CD4-positive, alpha-beta memory T cell (primary cell): ENCODE results near the gene PRRT2. TPM values are rescaled to one million over a fixed set of nuclear protein-coding genes. Genes with fewer than 3 reads are reported as not detected.
A peak's percentile ranks its signal among the peaks of the same experiment; 100 is the strongest.

Source experiments
- CTCF ChIA-PET: fragments of 350-600 bp; sonication (Branson Sonifier 250); formaldehyde crosslinking; loops from one replicate; lab custom pipeline; 2021; ENCODE audit warnings: inconsistent platforms; ENCODE audit not compliant: partially characterized antibody; lab: Charles Lee
- POLR2A ChIA-PET: fragments of 350-600 bp; sonication (Branson Sonifier 250); formaldehyde crosslinking; loops from one replicate; lab custom pipeline; 2021; ENCODE audit not compliant: partially characterized antibody; lab: Charles Lee
- DNase-seq, 5 donors: peaks; one replicate each; pipeline versions ENCODE4 v3.0.0 to v3.0.0-alpha.2; 2020 to 2022; ENCODE audit warnings: mixed read lengths in 1 of 5
- H3K27ac ChIP-seq: one replicate; pipeline ENCODE4 v1.7.0; 2013; ENCODE audit warnings: low read depth, low read length
- H3K27me3 ChIP-seq: 2 replicates; pipeline ENCODE4 v1.7.0; 2013; ENCODE audit warnings: mild to moderate bottlenecking, low read length, moderate library complexity; ENCODE audit not compliant: insufficient read depth
- H3K36me3 ChIP-seq: 2 replicates; pipeline ENCODE4 v1.7.0; 2013; ENCODE audit warnings: mild to moderate bottlenecking, low read length, moderate library complexity; ENCODE audit not compliant: insufficient read depth
- H3K4me1 ChIP-seq: 2 replicates; pipeline ENCODE4 v1.7.0; 2013; ENCODE audit warnings: mild to moderate bottlenecking, low read length, moderate library complexity; ENCODE audit not compliant: insufficient read depth
- H3K4me3 ChIP-seq, 2 donors: one replicate each; pipeline ENCODE4 v1.7.0; 2013; ENCODE audit warnings: low read length in 2 of 2, mild to moderate bottlenecking in 1 of 2
- H3K9me3 ChIP-seq, 2 donors: one replicate each; pipeline ENCODE4 v1.7.0; 2013; ENCODE audit warnings: low read length in 2 of 2, control low read depth in 1 of 2; ENCODE audit not compliant: control insufficient read depth in 1 of 2
- H3K27ac Mint-ChIP-seq, 7 donors: one replicate each; pipeline ENCODE4 v1.8.0; 2020 to 2021; ENCODE audit warnings: mixed read lengths in 7 of 7, mild to moderate bottlenecking in 6 of 7, inconsistent platforms in 3 of 7, moderate library complexity in 3 of 7
- H3K27me3 Mint-ChIP-seq, 2 donors: one replicate each; pipeline ENCODE4 v1.8.0; 2020 to 2021; ENCODE audit warnings: mixed read lengths in 2 of 2
- H3K36me3 Mint-ChIP-seq, 2 donors: one replicate each; pipeline ENCODE4 v1.8.0; 2020 to 2021; ENCODE audit warnings: mixed read lengths in 2 of 2, inconsistent platforms in 1 of 2, mild to moderate bottlenecking in 1 of 2
- H3K4me1 Mint-ChIP-seq, 4 donors: one replicate each; pipeline ENCODE4 v1.8.0; 2020 to 2021; ENCODE audit warnings: mixed read lengths in 4 of 4, mild to moderate bottlenecking in 1 of 4
- H3K4me3 Mint-ChIP-seq, 8 donors: one replicate each; pipeline ENCODE4 v1.8.0; 2020 to 2021; ENCODE audit warnings: mixed read lengths in 8 of 8, mild to moderate bottlenecking in 7 of 8, moderate library complexity in 6 of 8, inconsistent platforms in 3 of 8
- H3K9me3 Mint-ChIP-seq, 8 donors: one replicate each; pipeline ENCODE4 v1.8.0; 2020 to 2021; ENCODE audit warnings: mixed read lengths in 8 of 8, mild to moderate bottlenecking in 5 of 8, inconsistent platforms in 3 of 8, moderate library complexity in 1 of 8
- intact Hi-C: fragments of 100-400 bp; cut with micrococcal nuclease; formaldehyde crosslinking; loops from one replicate; pipeline ENCODE4 v1.15.1; 2023
- polyA plus RNA-seq, 2 donors: library from polyadenylated mRNA; unstranded; fragments of 300-500 nt; fragmentation: Illumina TruSeq; gene quantifications; one replicate each; pipeline ENCODE4 v1.2.3, GENCODE V29; 2021
- total RNA-seq, 2 experiments: library from RNA; stranded (reverse); gene quantifications; one replicate each; pipeline ENCODE4 v1.2.3, GENCODE V29; 2021

PRRT2 gene
- total and polyA plus RNA-seq, 4 experiments from 2014 or later, result 0.20 to 6.9 (median 3.3) TPM

GRCh38 chr16:29858149-29858849, 46.3 kb downstream of the PRRT2 start:
- intact Hi-C loops, result no loop called here

DNA sequence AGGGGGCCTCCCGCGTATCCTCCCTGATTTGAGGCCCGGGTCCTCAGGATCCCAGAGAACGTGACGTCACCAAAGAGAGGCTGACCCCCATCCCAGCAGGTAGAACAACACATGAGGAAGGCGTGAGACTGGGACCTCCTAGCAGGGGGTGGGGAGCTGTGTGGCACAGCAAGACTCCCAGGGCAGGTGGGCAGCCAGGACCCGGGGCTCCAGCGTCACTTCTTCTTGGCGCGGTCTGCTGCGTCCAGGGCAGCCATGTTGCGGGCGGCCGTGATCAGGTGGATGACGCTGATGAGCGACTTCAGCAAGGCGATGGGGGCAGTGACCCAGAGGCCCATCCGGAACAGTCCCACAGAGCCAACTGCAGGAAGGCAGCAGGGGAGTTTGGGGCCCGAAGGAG, 47.0 kb downstream of the PRRT2 start:
- Histone ChIP-seq H3K4me1 (peaks cover 22% of the 10 kb centered on the region), H3K4me3 (no peak overlapping the region), H3K27ac (no peak overlapping the region), H3K36me3 (peaks cover 16% of the 10 kb centered on the region), H3K9me3 (no peaks in the 10 kb centered on the region), H3K27me3 (no peaks in the 10 kb centered on the region)
- peaks cover 17 to 34% of the 10 kb centered on the region in 2 donors for H3K36me3 Mint-ChIP-seq
- H3K27ac Mint-ChIP-seq, result no peak overlapping the region
- no peak overlapping the region for H3K4me3 Mint-ChIP-seq
- peaks cover 0 to 2% (median 0%) of the 10 kb centered on the region in 8 donors for H3K9me3 Mint-ChIP-seq
- no peak for DNase-seq
- intact Hi-C loops, result no loop called here
- no peaks in the 10 kb centered on the region for H3K27me3 Mint-ChIP-seq
- peaks cover 4 to 31% (median 18%) of the 10 kb centered on the region in 4 donors for H3K4me1 Mint-ChIP-seq
- ChIA-PET CTCF (interaction anchor here (1.3 to 2.9 kb wide), 2 partner anchors 11 to 159 kb away, joined by 4 to 18 read pairs; no protein-coding TSS in a partner anchor), POLR2A (interaction anchor here (1.5 kb wide), 1 partner anchor 52 kb away, joined by 3 read pairs; no protein-coding TSS in a partner anchor)

More at GRCh38 chr16:29858149-29858849, 46.3 kb downstream of the PRRT2 start:
- Mint-ChIP-seq H3K9me3 (peaks cover 0 to 2% (median 0%) of the 10 kb centered on the region in 8 donors), H3K4me3 (peak overlapping the region in 2 of 8 donors; percentile 39 to 74), H3K36me3 (peaks cover 17 to 34% of the 10 kb centered on the region in 2 donors), H3K4me1 (peaks cover 3 to 26% (median 14%) of the 10 kb centered on the region in 4 donors), H3K27me3 (no peaks in the 10 kb centered on the region), H3K27ac (peak overlapping the region in 1 of 7 donors; percentile 65)
- no peaks in the 10 kb centered on the region for H3K9me3 ChIP-seq
- peaks cover 17% of the 10 kb centered on the region for H3K4me1 ChIP-seq
- CTCF ChIA-PET, result interaction anchor here (1.3 to 2.9 kb wide), 2 partner anchors 10 to 158 kb away, joined by 4 to 18 read pairs; no protein-coding TSS in a partner anchor
- H3K27me3 ChIP-seq, result no peaks in the 10 kb centered on the region
- H3K4me3 ChIP-seq, result no peak overlapping the region
- POLR2A ChIA-PET, result interaction anchor here (0.7 to 1.4 kb wide), 4 partner anchors 10 to 158 kb away, joined by 3 to 4 read pairs (median 4); no protein-coding TSS in a partner anchor
- peaks cover 16% of the 10 kb centered on the region for H3K36me3 ChIP-seq
- DNase-seq, result no peak
- no peak overlapping the region for H3K27ac ChIP-seq

DNA sequence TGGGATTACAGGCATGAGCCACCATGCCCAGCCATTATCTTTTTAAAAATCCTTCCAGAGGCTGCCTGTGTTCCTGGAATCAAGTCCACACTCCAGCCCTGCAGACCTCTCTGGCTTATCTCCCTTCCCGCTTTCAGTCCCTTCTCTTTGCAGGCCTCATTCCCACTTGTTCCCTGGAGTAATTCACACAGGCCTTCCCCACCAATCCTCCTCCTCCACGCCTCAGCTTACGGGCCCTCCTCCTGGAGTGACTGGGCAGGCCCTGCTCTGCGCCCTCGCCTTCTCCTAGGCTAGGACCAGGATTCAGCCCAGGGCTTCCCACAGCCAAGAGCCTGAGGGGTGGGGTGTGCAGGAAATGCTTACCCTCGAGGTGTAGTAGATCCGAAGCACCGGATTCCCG, 48.2 kb downstream of the PRRT2 start:
- Mint-ChIP-seq H3K9me3 (peaks cover 0 to 2% (median 0%) of the 10 kb centered on the region in 8 donors), H3K27ac (no peak overlapping the region), H3K4me1 (peaks cover 4 to 32% (median 19%) of the 10 kb centered on the region in 4 donors), H3K27me3 (no peaks in the 10 kb centered on the region), H3K36me3 (peaks cover 17 to 34% of the 10 kb centered on the region in 2 donors), H3K4me3 (peak overlapping the region in 4 of 8 donors; percentile 41 to 84 (median 64))
- ChIA-PET CTCF (interaction anchor here (0.6 kb wide), 1 partner anchor 10 kb away, joined by 3 read pairs; no protein-coding TSS in a partner anchor), POLR2A (interaction anchor here (0.6 to 1.5 kb wide), 2 partner anchors 53 to 104 kb away, joined by 3 read pairs; no protein-coding TSS in a partner anchor)
- Histone ChIP-seq H3K4me1 (peaks cover 22% of the 10 kb centered on the region), H3K27me3 (no peaks in the 10 kb centered on the region), H3K9me3 (no peaks in the 10 kb centered on the region), H3K27ac (no peak overlapping the region), H3K36me3 (peaks cover 16% of the 10 kb centered on the region), H3K4me3 (no peak overlapping the region)
- intact Hi-C loops, result loop anchor here (5.0 kb wide), 1 partner anchor 67 kb away; the partner anchor contains the start of gene KCTD13
- DNase-seq, result no peak

GRCh38 chr16:29862383-29862883, 50.4 kb downstream of the PRRT2 start:
- H3K36me3 ChIP-seq, result peaks cover 16% of the 10 kb centered on the region
- H3K36me3 Mint-ChIP-seq, result peaks cover 17 to 30% of the 10 kb centered on the region in 2 donors

GRCh38 chr16:29862884-29863668, 51.1 kb downstream of the PRRT2 start, which contains the start of gene CDIPT:
TSS of gene CDIPT (minus strand) at chr16:29863226. CDS start at chr16:29862857, 369 bp downstream.
- H3K4me3 ChIP-seq, result peak within 1 kb of the TSS; percentile 69 to 83
- Mint-ChIP-seq H3K36me3 (peaks cover 17 to 30% of the 10 kb centered on the region in 2 donors), H3K27ac (peak within 1 kb of the TSS; percentile 87 to 100 (median 98)), H3K27me3 (no peaks in the 10 kb centered on the region), H3K9me3 (peaks cover 0 to 2% (median 0%) of the 10 kb centered on the region in 8 donors), H3K4me1 (peaks cover 4 to 34% (median 19%) of the 10 kb centered on the region in 4 donors), H3K4me3 (peak within 1 kb of the TSS; percentile 84 to 99 (median 96))
- H3K27me3 ChIP-seq, result no peaks in the 10 kb centered on the region
- intact Hi-C loops, result loop anchor here (1.0 to 5.0 kb wide), 7 partner anchors 13 to 158 kb away; partner anchors contain the start of genes ASPHD1, INO80E, KCTD13 and PAGR1
- H3K36me3 ChIP-seq, result peaks cover 16% of the 10 kb centered on the region
- peak within 1 kb of the TSS; percentile 89 for H3K27ac ChIP-seq
- ChIA-PET CTCF (interaction anchor here (0.7 to 1.7 kb wide), 6 partner anchors 14 to 163 kb away, joined by 3 to 4 read pairs (median 4); partner anchors contain the start of gene PAGR1), POLR2A (interaction anchor here (0.6 to 3.0 kb wide), 22 partner anchors 9 to 200 kb away, joined by 3 to 18 read pairs (median 4); partner anchors contain the start of genes ASPHD1, HIRIP3, INO80E and KCTD13)
- peak; percentile 95 to 96 (median 95) for DNase-seq
- no peaks in the 10 kb centered on the region for H3K9me3 ChIP-seq
- peaks cover 22% of the 10 kb centered on the region for H3K4me1 ChIP-seq

More at GRCh38 chr16:29862383-29862883, 50.4 kb downstream of the PRRT2 start:
- intact Hi-C loops, result loop anchor here (5.0 kb wide), 1 partner anchor 65 kb away; the partner anchor contains the start of gene KCTD13
- ChIA-PET CTCF (interaction anchor here (1.4 to 1.8 kb wide), 3 partner anchors 14 to 162 kb away, joined by 3 to 9 read pairs (median 4); partner anchors contain the start of gene PAGR1), POLR2A (interaction anchor here (0.6 to 3.0 kb wide), 10 partner anchors 42 to 173 kb away, joined by 3 to 18 read pairs (median 5); partner anchors contain the start of genes HIRIP3, INO80E, KCTD13 and KIF22)
- peaks cover 22% of the 10 kb centered on the region for H3K4me1 ChIP-seq
- Mint-ChIP-seq H3K27me3 (no peaks in the 10 kb centered on the region), H3K9me3 (peaks cover 0 to 2% (median 0%) of the 10 kb centered on the region in 8 donors), H3K4me1 (peaks cover 4 to 34% (median 19%) of the 10 kb centered on the region in 4 donors), H3K27ac (peak overlapping the region; percentile 73 to 96 (median 93)), H3K4me3 (peak overlapping the region; percentile 84 to 99 (median 96))
- H3K27me3 ChIP-seq, result no peaks in the 10 kb centered on the region
- H3K27ac ChIP-seq, result peak overlapping the region; percentile 89
- DNase-seq, result no peak
- H3K9me3 ChIP-seq, result no peaks in the 10 kb centered on the region
- peak overlapping the region; percentile 69 to 83 for H3K4me3 ChIP-seq

DNA sequence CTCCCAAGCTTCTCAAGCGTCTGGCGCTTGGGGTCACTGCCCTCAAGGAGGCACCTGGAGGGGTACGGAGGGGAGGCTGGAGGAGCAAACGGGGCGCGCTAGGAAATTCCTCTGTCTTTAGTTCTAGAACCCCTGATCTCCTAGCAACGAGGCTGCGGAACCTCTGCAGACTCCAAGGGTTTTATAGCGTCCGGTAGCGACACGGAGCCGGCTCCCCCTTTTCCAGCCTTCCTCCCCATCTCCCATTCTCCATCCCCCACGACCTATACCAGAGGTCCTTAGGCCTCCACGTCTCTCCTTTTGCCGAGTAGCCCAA, 51.6 kb downstream of the PRRT2 start:
- Mint-ChIP-seq H3K27me3 (no peaks in the 10 kb centered on the region), H3K36me3 (peaks cover 13 to 26% of the 10 kb centered on the region in 2 donors), H3K9me3 (peaks cover 0 to 2% (median 0%) of the 10 kb centered on the region in 8 donors), H3K27ac (peak overlapping the region; percentile 47 to 100 (median 98)), H3K4me3 (peak overlapping the region; percentile 84 to 97 (median 94)), H3K4me1 (peaks cover 4 to 34% (median 18%) of the 10 kb centered on the region in 4 donors)
- peaks cover 10% of the 10 kb centered on the region for H3K36me3 ChIP-seq
- POLR2A ChIA-PET, result interaction anchor here (0.6 to 3.0 kb wide), 20 partner anchors 8 to 200 kb away, joined by 3 to 18 read pairs (median 5); partner anchors contain the start of genes ASPHD1, HIRIP3, INO80E and KCTD13
- H3K4me1 ChIP-seq, result peaks cover 22% of the 10 kb centered on the region
- peak overlapping the region; percentile 89 for H3K27ac ChIP-seq
- H3K4me3 ChIP-seq, result peak overlapping the region in 1 of 2 donors; percentile 83
- DNase-seq, result no peak
- CTCF ChIA-PET, result interaction anchor here (0.7 to 1.7 kb wide), 5 partner anchors 15 to 163 kb away, joined by 3 to 4 read pairs (median 4); no protein-coding TSS in a partner anchor
- no peaks in the 10 kb centered on the region for H3K27me3 ChIP-seq
- intact Hi-C loops, result loop anchor here (1.0 to 5.0 kb wide), 7 partner anchors 13 to 158 kb away; partner anchors contain the start of genes ASPHD1, INO80E, KCTD13 and PAGR1
- no peaks in the 10 kb centered on the region for H3K9me3 ChIP-seq
